ENCODE data around the gene ZNF420.
A peak's percentile ranks its signal among the peaks of the same experiment; 100 is the strongest.

The ZNF420 gene

GRCh38 chr19:37160153-37160552 is 81.9 kb downstream of the ZNF420 start:
- DNase-seq, result no peak

GRCh38 chr19:37165635-37166034 is 87.4 kb downstream of the ZNF420 start:
- DNase-seq, result no peak

DNA sequence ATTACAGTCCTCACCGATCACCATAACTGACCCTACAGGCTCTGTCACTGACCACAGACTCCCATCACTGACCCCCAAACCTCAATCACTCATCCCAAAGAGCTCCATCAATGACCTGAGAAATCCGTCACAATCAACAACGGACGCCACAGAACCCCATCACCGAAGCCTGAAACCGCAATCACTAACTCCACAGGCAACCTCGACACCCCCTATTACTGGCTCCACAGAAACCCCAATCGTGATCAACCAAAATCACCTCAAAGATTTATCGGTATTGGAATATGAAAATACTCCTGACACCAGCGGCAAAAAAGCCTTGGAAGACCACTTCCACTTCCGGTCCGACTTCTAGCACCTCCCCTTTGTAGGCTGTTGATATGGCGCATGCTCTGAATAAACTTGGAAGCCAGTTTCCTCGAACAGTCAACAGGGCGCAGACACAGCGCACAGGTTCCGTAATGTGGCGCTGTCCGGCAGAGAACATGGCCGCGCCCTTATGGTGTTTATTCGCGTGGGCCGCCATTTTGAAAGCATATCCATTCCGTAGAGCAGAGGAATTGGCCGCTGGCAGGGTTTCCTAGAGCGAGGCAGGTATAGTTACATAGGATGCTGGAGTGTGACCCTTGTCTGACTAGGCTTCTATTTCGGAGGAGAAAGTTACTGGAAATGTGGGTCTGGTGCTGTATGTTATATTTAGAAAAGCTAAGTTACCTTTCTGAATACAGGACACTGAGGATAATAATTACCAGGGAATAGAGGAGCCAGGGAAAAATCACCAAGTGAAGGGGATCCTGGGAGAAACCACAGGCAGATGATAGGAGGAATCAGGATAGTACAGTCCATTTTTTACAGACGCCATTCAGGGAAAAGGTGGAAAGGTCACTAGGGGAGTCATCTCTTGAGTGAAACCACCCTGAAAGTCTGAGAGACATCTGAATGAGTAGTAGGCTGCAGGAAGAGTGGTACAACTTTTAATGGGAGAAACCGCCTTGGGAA is 94.4 kb downstream of the ZNF420 start, which contains the start of gene ZNF585A:
ZNF585A (minus strand) TSS at position 328 of the 999 bp plus-strand sequence. CDS start 2,785 bp downstream, outside the sequence.
- peak; percentile 93 for DNase-seq
